GM18909 (cell line): Measurements from ENCODE around the gene KCNQ5.
"Not testable (repeated sequence)": the region's sequence is repeated elsewhere in the genome, so short reads cannot be mapped to it uniquely, and the experiment has no call there.

Experiments used
- ATAC-seq: cut with Tn5 transposase; IDR thresholded peaks from one replicate; pipeline ENCODE4 v1.9.1; 2021; ENCODE audit warnings: mild to moderate bottlenecking; ENCODE audit not compliant: unreplicated experiment, poor library complexity

The KCNQ5 gene

GRCh38 chr6:72621291-72622093 is at the start of gene KCNQ5:
KCNQ5 (plus strand) TSS chr6:72622064.
- ATAC-seq = peak; percentile 6

GRCh38 chr6:72579865-72580264 is 42.0 kb upstream of the KCNQ5 start:
- peak; percentile 90 for ATAC-seq

- ATAC-seq = peak; percentile 90
These were observed 41.5 kb upstream of the KCNQ5 start for GRCh38 chr6:72580281-72580940.

GRCh38 chr6:72580950-72581349 is 40.9 kb upstream of the KCNQ5 start:
- ATAC-seq = not testable (repeated sequence)

GRCh38 chr6:72588155-72588554 is 33.7 kb upstream of the KCNQ5 start:
- no peak for ATAC-seq

GRCh38 chr6:72589096-72589495 is 32.8 kb upstream of the KCNQ5 start:
- ATAC-seq = no peak

GRCh38 chr6:72595812-72596211 is 26.1 kb upstream of the KCNQ5 start:
- peak; percentile 80 for ATAC-seq

- ATAC-seq = no peak
These were observed 5.4 kb upstream of the KCNQ5 start for GRCh38 chr6:72616406-72617015.

- ATAC-seq = no peak
These were observed 4.1 kb upstream of the KCNQ5 start for GRCh38 chr6:72617721-72618120.

GRCh38 chr6:72619883-72620696 is 1.8 kb upstream of the KCNQ5 start:
- peak; percentile 60 for ATAC-seq

GRCh38 chr6:72620871-72621290 is 983 bp upstream of the KCNQ5 start:
- no peak for ATAC-seq

- ATAC-seq = peak; percentile 33
These were observed 453 bp downstream of the KCNQ5 start for GRCh38 chr6:72622094-72622940.

- ATAC-seq = no peak
These were observed 1.9 kb downstream of the KCNQ5 start for GRCh38 chr6:72623808-72624207.

GRCh38 chr6:72624557-72625160 is 2.8 kb downstream of the KCNQ5 start:
- ATAC-seq = no peak

- ATAC-seq = peak; percentile 37
These were observed 4.3 kb downstream of the KCNQ5 start for GRCh38 chr6:72626126-72626525.

GRCh38 chr6:72627539-72627938 is 5.7 kb downstream of the KCNQ5 start:
- no peak for ATAC-seq

- no peak for ATAC-seq
These were observed 9.6 kb downstream of the KCNQ5 start for GRCh38 chr6:72631480-72631879.

GRCh38 chr6:72635636-72636035 is 13.8 kb downstream of the KCNQ5 start:
- ATAC-seq = no peak

GRCh38 chr6:72636215-72636614 is 14.4 kb downstream of the KCNQ5 start:
- ATAC-seq = peak; percentile 94
